GM19463 (cell line): ENCODE data around the gene BMP4.

ENCODE experiments used
- ATAC-seq: cut with Tn5 transposase; IDR thresholded peaks from one replicate; pipeline ENCODE4 v1.9.1; 2021; ENCODE audit warnings: mild to moderate bottlenecking, moderate library complexity; ENCODE audit not compliant: unreplicated experiment

Gene BMP4

GRCh38 chr14:53967606-53968005 lies 11.0 kb upstream of the BMP4 start:
- ATAC-seq: no peak

- no peak for ATAC-seq
Measured at GRCh38 chr14:53964249-53964648, 7.6 kb upstream of the BMP4 start.

- ATAC-seq: no peak
Measured at GRCh38 chr14:53963320-53964227, 6.9 kb upstream of the BMP4 start.

GRCh38 chr14:53962953-53963319 lies 6.3 kb upstream of the BMP4 start:
- no peak for ATAC-seq

- no peak for ATAC-seq
Measured at GRCh38 chr14:53958628-53959027, 2.0 kb upstream of the BMP4 start.

GRCh38 chr14:53957739-53958138 lies 1.1 kb upstream of the BMP4 start:
- no peak for ATAC-seq

- ATAC-seq: no peak
Measured at GRCh38 chr14:53955671-53956426, 776 bp downstream of the BMP4 start.

- no peak for ATAC-seq
Measured at GRCh38 chr14:53955229-53955556, 1.4 kb downstream of the BMP4 start.

- no peak for ATAC-seq
Measured at GRCh38 chr14:53954551-53955228, 1.9 kb downstream of the BMP4 start.

- ATAC-seq: no peak
Measured at GRCh38 chr14:53953828-53954550, 2.6 kb downstream of the BMP4 start.

- ATAC-seq: no peak
Measured at GRCh38 chr14:53953002-53953827, 3.4 kb downstream of the BMP4 start.

GRCh38 chr14:53952533-53952932 lies 4.1 kb downstream of the BMP4 start:
- no peak for ATAC-seq

GRCh38 chr14:53951627-53952303 lies 4.9 kb downstream of the BMP4 start:
- no peak for ATAC-seq

- no peak for ATAC-seq
Measured at GRCh38 chr14:53951243-53951626, 5.4 kb downstream of the BMP4 start.

- ATAC-seq: no peak
Measured at GRCh38 chr14:53950031-53950793, 6.4 kb downstream of the BMP4 start.

GRCh38 chr14:53949201-53949600 lies 7.4 kb downstream of the BMP4 start:
- no peak for ATAC-seq

- no peak for ATAC-seq
Measured at GRCh38 chr14:53948205-53948884, 8.3 kb downstream of the BMP4 start.

GRCh38 chr14:53947452-53948204 lies 9.0 kb downstream of the BMP4 start:
- ATAC-seq: no peak
